Measurements from ENCODE around the gene PIGR.

PIGR gene

GRCh38 chr1:206912445-206913095 lies 33.7 kb downstream of the PIGR start:
- in situ Hi-C loops (cut with MboI; ENCODE audit: low sequenced_read_pairs) = no loop called here

GRCh38 chr1:206911064-206911663 lies 35.1 kb downstream of the PIGR start:
- in situ Hi-C loops (cut with MboI; ENCODE audit: low sequenced_read_pairs) = no loop called here

- in situ Hi-C loops (cut with MboI; ENCODE audit: low sequenced_read_pairs) = no loop called here
These were observed 36.4 kb downstream of the PIGR start for GRCh38 chr1:206909883-206910318.

GRCh38 chr1:206909161-206909882 lies 36.9 kb downstream of the PIGR start:
- in situ Hi-C loops (cut with MboI; ENCODE audit: low sequenced_read_pairs) = no loop called here

GRCh38 chr1:206908038-206908437 lies 38.2 kb downstream of the PIGR start:
- in situ Hi-C loops (cut with MboI; ENCODE audit: low sequenced_read_pairs) = no loop called here

GRCh38 chr1:206907304-206907991 lies 38.8 kb downstream of the PIGR start:
- in situ Hi-C loops (cut with MboI; ENCODE audit: low sequenced_read_pairs) = no loop called here

GRCh38 chr1:206905295-206906164 lies 40.7 kb downstream of the PIGR start:
- in situ Hi-C loops (cut with MboI; ENCODE audit: low sequenced_read_pairs) = no loop called here

GRCh38 chr1:206904423-206905142 lies 41.7 kb downstream of the PIGR start:
- in situ Hi-C loops (cut with MboI; ENCODE audit: low sequenced_read_pairs) = no loop called here

- in situ Hi-C loops (cut with MboI; ENCODE audit: low sequenced_read_pairs) = no loop called here
These were observed 42.6 kb downstream of the PIGR start for GRCh38 chr1:206903687-206904086.

GRCh38 chr1:206902702-206903101 lies 43.6 kb downstream of the PIGR start:
- in situ Hi-C loops (cut with MboI; ENCODE audit: low sequenced_read_pairs) = no loop called here

GRCh38 chr1:206901944-206902343 lies 44.3 kb downstream of the PIGR start:
- in situ Hi-C loops (cut with MboI; ENCODE audit: low sequenced_read_pairs) = no loop called here

- in situ Hi-C loops (cut with MboI; ENCODE audit: low sequenced_read_pairs) = no loop called here
These were observed 46.1 kb downstream of the PIGR start for GRCh38 chr1:206900149-206900548.

GRCh38 chr1:206899717-206900116 lies 46.5 kb downstream of the PIGR start:
- in situ Hi-C loops (cut with MboI; ENCODE audit: low sequenced_read_pairs) = no loop called here

- in situ Hi-C loops (cut with MboI; ENCODE audit: low sequenced_read_pairs) = no loop called here
These were observed 47.3 kb downstream of the PIGR start for GRCh38 chr1:206898915-206899431.

GRCh38 chr1:206898089-206898914 lies 48.0 kb downstream of the PIGR start:
- in situ Hi-C loops (cut with MboI; ENCODE audit: low sequenced_read_pairs) = no loop called here

- in situ Hi-C loops (cut with MboI; ENCODE audit: low sequenced_read_pairs) = no loop called here
These were observed 49.1 kb downstream of the PIGR start, which contains the start of gene IL24 for GRCh38 chr1:206897175-206897574. Gene IL24 (plus strand): TSS chr1:206897443. CDS start chr1:206897833, 390 bp downstream.

GRCh38 chr1:206896261-206896660 lies 50.0 kb downstream of the PIGR start:
- in situ Hi-C loops (cut with MboI; ENCODE audit: low sequenced_read_pairs) = no loop called here

GRCh38 chr1:206895837-206896242 lies 50.4 kb downstream of the PIGR start:
- in situ Hi-C loops (cut with MboI; ENCODE audit: low sequenced_read_pairs) = no loop called here

GRCh38 chr1:206895325-206895724 lies 50.9 kb downstream of the PIGR start:
- in situ Hi-C loops (cut with MboI; ENCODE audit: low sequenced_read_pairs) = no loop called here

All from hTERT RPE-1 (cell line).